Endothelial cell (in vitro differentiated cells): ENCODE measurements around the gene UFD1. TPM values are rescaled to one million over a fixed set of nuclear protein-coding genes. Genes with fewer than 3 reads are reported as not detected.
A peak's percentile ranks its signal among the peaks of the same experiment; 100 is the strongest.
"Not testable (repeated sequence)": the region's sequence is repeated elsewhere in the genome, so short reads cannot be mapped to it uniquely, and the experiment has no call there.

Experiments
- DNase-seq: peaks from one replicate; pipeline ENCODE4 v3.0.0; 2021; ENCODE audit warnings: low spot score
- H3K27ac Mint-ChIP-seq: one replicate; pipeline ENCODE4 v1.8.0; 2021; ENCODE audit warnings: mixed read lengths, inconsistent platforms; ENCODE audit not compliant: unreplicated experiment
- H3K27me3 Mint-ChIP-seq: one replicate; pipeline ENCODE4 v1.8.0; 2021; ENCODE audit warnings: mild to moderate bottlenecking, moderate library complexity, mixed read lengths, inconsistent platforms; ENCODE audit not compliant: unreplicated experiment
- H3K36me3 Mint-ChIP-seq: one replicate; pipeline ENCODE4 v1.8.0; 2021; ENCODE audit warnings: mild to moderate bottlenecking, low read depth, mixed read lengths, inconsistent platforms; ENCODE audit not compliant: unreplicated experiment
- H3K4me1 Mint-ChIP-seq: one replicate; pipeline ENCODE4 v1.8.0; 2021; ENCODE audit warnings: mild to moderate bottlenecking, mixed read lengths, inconsistent platforms; ENCODE audit not compliant: unreplicated experiment
- H3K4me3 Mint-ChIP-seq: one replicate; pipeline ENCODE4 v1.8.0; 2021; ENCODE audit warnings: mild to moderate bottlenecking, mixed read lengths, inconsistent platforms; ENCODE audit not compliant: unreplicated experiment
- H3K9me3 Mint-ChIP-seq: one replicate; pipeline ENCODE4 v1.8.0; 2021; ENCODE audit warnings: mixed read lengths, inconsistent platforms; ENCODE audit not compliant: unreplicated experiment
- total RNA-seq: library from RNA; stranded (reverse); fragmentation: NEBNext Ultra II Directional; extraction: Animal tissue kit (Norgen Biotek cat#: 25700); gene quantifications from one replicate; pipeline ENCODE4 v1.2.1, GENCODE V29; 2021; ENCODE audit not compliant: unreplicated experiment
- TF ChIP-seq, protein P1 (sequence below): fragments of 200-600 bp; sonication (generic); IDR thresholded peaks from one replicate; pipeline ENCODE4 v1.5.0; 2021; ENCODE audit warnings: antibody characterized with exemption; ENCODE audit not compliant: unreplicated experiment

Gene UFD1
- total RNA-seq, 1 donor from 2014 or later, result 86.2 TPM

DNA sequence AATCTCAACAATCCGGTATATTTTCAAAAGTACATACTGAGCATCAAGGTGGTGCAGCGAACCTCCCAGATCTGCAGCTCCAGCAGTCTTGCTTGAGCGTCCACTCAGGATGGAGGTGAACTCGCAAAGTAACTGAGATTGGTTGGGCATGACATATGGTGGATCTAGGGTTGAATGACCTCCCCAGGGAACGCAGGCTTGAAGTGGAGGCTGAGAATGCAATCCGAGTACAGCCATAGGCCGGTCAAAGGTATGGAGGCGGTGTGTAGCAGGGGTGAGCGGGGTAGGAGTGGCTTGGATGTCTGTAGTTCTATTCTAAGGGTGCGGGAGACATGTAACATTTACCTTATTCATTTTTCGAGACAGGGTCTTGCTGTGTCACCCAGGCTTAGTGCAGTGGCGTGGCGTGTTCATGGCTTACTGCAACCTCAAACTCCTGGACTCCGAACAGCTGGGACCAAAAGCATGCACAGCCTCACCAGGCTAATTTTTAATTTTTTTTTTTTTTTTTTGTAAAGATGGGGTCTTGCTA, 30.9 kb downstream of the UFD1 start:
- peak; percentile 24 for DNase-seq
- Mint-ChIP-seq H3K27me3 (peaks cover 8% of the 10 kb centered on the region), H3K4me3 (peak overlapping the region; percentile 89), H3K9me3 (no peaks in the 10 kb centered on the region), H3K36me3 (peaks cover 9% of the 10 kb centered on the region), H3K27ac (peak overlapping the region; percentile 70), H3K4me1 (peaks cover 28% of the 10 kb centered on the region)
- TF ChIP-seq, protein P1, sequence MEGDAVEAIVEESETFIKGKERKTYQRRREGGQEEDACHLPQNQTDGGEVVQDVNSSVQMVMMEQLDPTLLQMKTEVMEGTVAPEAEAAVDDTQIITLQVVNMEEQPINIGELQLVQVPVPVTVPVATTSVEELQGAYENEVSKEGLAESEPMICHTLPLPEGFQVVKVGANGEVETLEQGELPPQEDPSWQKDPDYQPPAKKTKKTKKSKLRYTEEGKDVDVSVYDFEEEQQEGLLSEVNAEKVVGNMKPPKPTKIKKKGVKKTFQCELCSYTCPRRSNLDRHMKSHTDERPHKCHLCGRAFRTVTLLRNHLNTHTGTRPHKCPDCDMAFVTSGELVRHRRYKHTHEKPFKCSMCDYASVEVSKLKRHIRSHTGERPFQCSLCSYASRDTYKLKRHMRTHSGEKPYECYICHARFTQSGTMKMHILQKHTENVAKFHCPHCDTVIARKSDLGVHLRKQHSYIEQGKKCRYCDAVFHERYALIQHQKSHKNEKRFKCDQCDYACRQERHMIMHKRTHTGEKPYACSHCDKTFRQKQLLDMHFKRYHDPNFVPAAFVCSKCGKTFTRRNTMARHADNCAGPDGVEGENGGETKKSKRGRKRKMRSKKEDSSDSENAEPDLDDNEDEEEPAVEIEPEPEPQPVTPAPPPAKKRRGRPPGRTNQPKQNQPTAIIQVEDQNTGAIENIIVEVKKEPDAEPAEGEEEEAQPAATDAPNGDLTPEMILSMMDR, result no peak

- Mint-ChIP-seq H3K36me3 (peaks cover 9% of the 10 kb centered on the region), H3K4me3 (peak within 1 kb of the TSS; percentile 97), H3K27ac (peak within 1 kb of the TSS; percentile 89), H3K9me3 (no peaks in the 10 kb centered on the region), H3K4me1 (peaks cover 28% of the 10 kb centered on the region), H3K27me3 (peaks cover 8% of the 10 kb centered on the region)
- DNase-seq, result peak; percentile 82
- TF ChIP-seq, protein P1, result no peak
Observed at GRCh38 chr22:19447330-19448075, 31.5 kb downstream of the UFD1 start, which contains the start of gene C22orf39. TSS of gene C22orf39 (minus strand) at chr22:19447711. CDS start at chr22:19447688, 23 bp downstream.

GRCh38 chr22:19446603-19447329, 32.2 kb downstream of the UFD1 start:
- peak overlapping the region; percentile 89 for H3K27ac Mint-ChIP-seq
- DNase-seq, result no peak
- H3K9me3 Mint-ChIP-seq, result no peaks in the 10 kb centered on the region
- TF ChIP-seq, protein P1, result no peak
- peaks cover 8% of the 10 kb centered on the region for H3K27me3 Mint-ChIP-seq
- H3K36me3 Mint-ChIP-seq, result peaks cover 12% of the 10 kb centered on the region
- H3K4me1 Mint-ChIP-seq, result peaks cover 31% of the 10 kb centered on the region
- H3K4me3 Mint-ChIP-seq, result peak overlapping the region; percentile 97

GRCh38 chr22:19445279-19445982, 33.6 kb downstream of the UFD1 start:
- H3K27me3 Mint-ChIP-seq, H3K9me3 Mint-ChIP-seq, DNase-seq: not testable (repeated sequence)
- Mint-ChIP-seq H3K36me3 (peaks cover 12% of the 10 kb centered on the region), H3K27ac (peak overlapping the region; percentile 67), H3K4me3 (peak overlapping the region; percentile 80), H3K4me1 (peaks cover 31% of the 10 kb centered on the region)

GRCh38 chr22:19443544-19444211, 35.3 kb downstream of the UFD1 start:
- peaks cover 7% of the 10 kb centered on the region for H3K27me3 Mint-ChIP-seq
- peak overlapping the region; percentile 61 for H3K27ac Mint-ChIP-seq
- peaks cover 12% of the 10 kb centered on the region for H3K36me3 Mint-ChIP-seq
- TF ChIP-seq, protein P1, result no peak
- H3K4me1 Mint-ChIP-seq, result peaks cover 31% of the 10 kb centered on the region
- no peaks in the 10 kb centered on the region for H3K9me3 Mint-ChIP-seq
- DNase-seq, result no peak
- no peak overlapping the region for H3K4me3 Mint-ChIP-seq
